ENCODE measurements around the gene IGLL1. TPM values are rescaled to one million over a fixed set of nuclear protein-coding genes. Genes with fewer than 3 reads are reported as not detected.
"Not testable (repeated sequence)": the region's sequence is repeated elsewhere in the genome, so short reads cannot be mapped to it uniquely, and the experiment has no call there.

IGLL1 gene
- total RNA-seq, 2 donors from 2014 or later = not detected

DNA sequence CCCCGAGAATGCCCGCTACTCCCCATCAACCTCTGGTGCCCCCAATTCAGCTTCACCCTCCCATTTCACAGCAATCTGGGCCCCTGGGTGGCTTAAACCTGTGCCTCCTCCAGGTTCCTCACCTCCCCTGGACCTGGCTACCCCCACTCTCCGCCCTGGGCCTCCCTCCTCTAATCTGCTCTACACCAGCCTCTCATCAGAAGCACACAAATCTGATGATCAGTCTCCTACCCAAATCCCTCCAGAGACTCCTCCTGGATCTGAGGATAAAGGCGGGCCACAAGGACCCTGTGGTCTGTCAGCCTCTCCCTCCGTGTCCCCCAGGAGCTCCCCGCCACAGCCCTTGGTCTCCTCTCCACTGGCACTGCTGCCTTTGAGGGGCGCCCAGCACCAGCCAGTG is 23.2 kb upstream of the IGLL1 start:
- ATAC-seq (replicated peaks) = no peak
- no peak overlapping the region for H3K27ac Mint-ChIP-seq
- H3K27me3 Mint-ChIP-seq = no peaks in the 10 kb centered on the region
- H3K4me1 Mint-ChIP-seq = no peaks in the 10 kb centered on the region
- H3K4me3 Mint-ChIP-seq = no peak overlapping the region
- H3K9me3 Mint-ChIP-seq = no peaks in the 10 kb centered on the region
- H3K36me3 Mint-ChIP-seq (ENCODE audit: low read depth) = no peaks in the 10 kb centered on the region

DNA sequence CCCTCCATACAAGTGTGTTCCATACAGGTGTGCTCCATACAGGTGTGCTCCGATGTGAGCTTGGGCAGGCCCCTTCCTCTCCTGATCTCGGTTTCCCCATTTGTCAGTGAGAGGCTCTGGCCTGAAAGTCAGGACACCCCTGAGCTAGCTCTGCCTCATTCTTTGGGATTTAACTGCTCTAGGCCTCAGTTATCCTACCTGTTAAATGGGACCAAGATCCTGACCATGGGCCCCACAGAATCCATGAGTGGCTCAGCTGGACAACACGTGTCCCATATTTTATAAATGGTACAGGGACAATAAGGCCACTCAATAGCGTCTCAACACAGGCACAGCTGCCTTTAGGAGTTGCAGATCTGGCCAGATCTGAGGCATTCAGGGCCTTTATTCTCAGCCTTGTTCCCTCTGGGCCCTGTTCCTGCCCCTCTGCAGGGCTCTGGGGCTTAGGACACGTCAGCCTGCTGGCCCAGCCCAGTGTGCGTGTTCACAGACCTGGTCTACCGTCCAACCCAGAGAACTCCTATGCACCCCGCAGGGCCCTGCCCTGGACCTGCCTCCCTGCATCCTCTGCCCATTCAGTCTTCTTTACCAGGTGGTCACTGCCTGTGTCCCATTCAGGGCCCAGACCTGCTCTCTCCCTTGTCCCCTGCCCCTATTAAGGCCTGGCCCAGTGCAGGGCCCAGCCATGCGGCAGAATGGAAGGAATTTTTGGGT is 18.9 kb upstream of the IGLL1 start:
- H3K27ac Mint-ChIP-seq = no peak overlapping the region
- no peaks in the 10 kb centered on the region for H3K27me3 Mint-ChIP-seq
- ATAC-seq (replicated peaks) = no peak
- H3K36me3 Mint-ChIP-seq (ENCODE audit: low read depth) = no peaks in the 10 kb centered on the region
- H3K4me1 Mint-ChIP-seq = no peaks in the 10 kb centered on the region
- no peak overlapping the region for H3K4me3 Mint-ChIP-seq
- H3K9me3 Mint-ChIP-seq = no peaks in the 10 kb centered on the region

DNA sequence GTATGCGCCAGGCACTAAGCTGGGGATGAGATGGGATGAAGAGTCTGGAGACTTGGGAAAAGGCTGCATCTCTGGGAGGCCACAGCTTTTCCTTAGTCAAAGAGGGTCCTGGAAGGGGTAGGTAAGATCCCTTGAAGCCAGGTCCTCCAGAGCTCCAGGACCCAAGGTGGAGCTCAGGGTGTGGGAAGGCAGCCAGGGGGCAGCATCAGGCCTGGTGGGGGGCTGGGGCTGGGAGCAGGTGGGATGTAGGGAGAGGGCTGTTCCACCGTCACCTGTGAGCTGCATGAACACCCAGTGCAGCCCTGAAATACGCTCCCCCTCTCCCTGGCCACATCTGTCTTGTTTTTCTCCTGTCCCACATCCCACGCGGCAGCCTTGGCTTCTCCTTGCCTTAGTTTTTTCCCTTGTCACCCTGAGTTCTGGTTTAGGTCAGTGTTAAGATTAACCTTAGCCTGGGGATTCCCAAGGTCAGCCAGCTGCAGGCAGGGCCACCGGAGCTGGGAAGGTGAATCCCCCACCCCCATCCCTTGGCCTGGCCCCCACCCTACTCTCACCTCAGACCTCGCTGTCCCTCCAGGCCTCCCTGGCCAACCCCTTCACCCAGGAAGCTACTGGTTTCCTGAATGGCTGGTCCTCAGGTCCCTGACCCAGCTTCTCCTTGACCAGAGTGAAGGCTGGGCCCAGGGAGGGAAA is 17.6 kb upstream of the IGLL1 start:
- not testable (repeated sequence) for H3K27ac Mint-ChIP-seq; ATAC-seq (replicated peaks); H3K9me3 Mint-ChIP-seq; H3K36me3 Mint-ChIP-seq (ENCODE audit: low read depth); H3K27me3 Mint-ChIP-seq; H3K4me1 Mint-ChIP-seq; H3K4me3 Mint-ChIP-seq

- H3K4me3 Mint-ChIP-seq; ATAC-seq (replicated peaks); H3K36me3 Mint-ChIP-seq (ENCODE audit: low read depth); H3K9me3 Mint-ChIP-seq; H3K27me3 Mint-ChIP-seq; H3K27ac Mint-ChIP-seq; H3K4me1 Mint-ChIP-seq: not testable (repeated sequence)
Measured at GRCh38 chr22:23595904-23596303, 15.8 kb upstream of the IGLL1 start.

- Mint-ChIP-seq H3K27me3 (no peaks in the 10 kb centered on the region), H3K9me3 (no peaks in the 10 kb centered on the region), H3K27ac (no peak overlapping the region), H3K36me3 (ENCODE audit: low read depth) (no peaks in the 10 kb centered on the region), H3K4me3 (no peak overlapping the region), H3K4me1 (no peaks in the 10 kb centered on the region)
- ATAC-seq (replicated peaks) = no peak
Measured at GRCh38 chr22:23591846-23592245, 11.8 kb upstream of the IGLL1 start.

DNA sequence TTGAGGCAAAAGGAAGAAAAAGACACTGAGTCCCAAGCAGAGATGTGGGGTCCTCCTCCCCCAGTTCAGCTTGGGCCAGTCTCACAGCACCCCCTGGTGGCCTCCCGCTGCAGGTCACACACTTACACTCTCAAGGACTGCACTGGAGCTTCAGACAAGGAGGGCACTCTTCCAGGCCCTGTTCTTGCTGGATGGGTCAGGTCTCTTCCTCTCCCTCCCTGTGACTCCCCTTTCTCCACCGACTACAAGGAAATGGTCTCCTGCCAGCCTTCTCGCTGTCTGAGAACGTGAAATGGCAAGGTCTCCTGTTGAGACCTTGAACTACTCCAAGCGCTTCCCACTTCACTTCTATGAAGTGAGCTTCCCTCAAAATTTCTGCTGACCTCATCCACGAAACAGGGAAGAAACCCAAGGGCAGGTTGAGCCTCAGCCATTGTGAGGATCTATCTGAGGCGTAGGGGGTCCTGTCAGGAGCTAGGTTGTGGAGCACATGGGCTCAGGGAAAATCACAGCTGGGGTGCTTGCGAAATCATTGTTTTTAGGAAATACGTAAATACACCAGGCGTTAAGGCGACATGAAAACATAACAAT is 11.2 kb upstream of the IGLL1 start:
- no peaks in the 10 kb centered on the region for H3K36me3 Mint-ChIP-seq (ENCODE audit: low read depth)
- H3K4me3 Mint-ChIP-seq = no peak overlapping the region
- peak overlapping the region; percentile 28 for H3K27ac Mint-ChIP-seq
- H3K9me3 Mint-ChIP-seq = no peaks in the 10 kb centered on the region
- ATAC-seq (replicated peaks) = peak; percentile 61
- no peaks in the 10 kb centered on the region for H3K27me3 Mint-ChIP-seq
- H3K4me1 Mint-ChIP-seq = no peaks in the 10 kb centered on the region

- H3K4me1 Mint-ChIP-seq = no peaks in the 10 kb centered on the region
- H3K4me3 Mint-ChIP-seq = no peak overlapping the region
- H3K27ac Mint-ChIP-seq = no peak overlapping the region
- H3K27me3 Mint-ChIP-seq = peaks cover 3% of the 10 kb centered on the region
- no peak for ATAC-seq (replicated peaks)
- H3K36me3 Mint-ChIP-seq (ENCODE audit: low read depth) = no peaks in the 10 kb centered on the region
- no peaks in the 10 kb centered on the region for H3K9me3 Mint-ChIP-seq
Measured at GRCh38 chr22:23583836-23584235, 3.7 kb upstream of the IGLL1 start.

DNA sequence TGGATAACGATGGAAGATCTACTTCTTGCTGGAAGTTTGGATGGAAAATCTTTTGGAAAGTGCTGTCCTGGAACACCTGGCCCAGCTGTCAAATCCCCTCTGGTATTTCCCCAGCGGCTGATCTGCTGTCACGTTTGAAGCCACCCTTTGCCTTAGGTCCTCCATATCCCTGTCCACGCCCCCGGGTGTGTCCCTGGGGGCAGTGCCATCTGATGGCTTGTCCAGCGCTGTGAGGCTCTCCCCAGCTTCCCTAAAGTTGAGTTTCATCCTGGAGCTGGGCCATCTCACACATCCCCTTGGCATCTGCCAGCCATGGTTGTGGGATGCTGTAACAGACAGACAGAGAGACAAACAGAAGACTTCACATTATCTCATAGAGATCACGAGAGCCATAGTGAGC is 3.1 kb upstream of the IGLL1 start:
- Mint-ChIP-seq H3K4me3 (no peak overlapping the region), H3K9me3 (no peaks in the 10 kb centered on the region), H3K27ac (no peak overlapping the region), H3K4me1 (no peaks in the 10 kb centered on the region), H3K36me3 (ENCODE audit: low read depth) (no peaks in the 10 kb centered on the region), H3K27me3 (peaks cover 3% of the 10 kb centered on the region)
- no peak for ATAC-seq (replicated peaks)

DNA sequence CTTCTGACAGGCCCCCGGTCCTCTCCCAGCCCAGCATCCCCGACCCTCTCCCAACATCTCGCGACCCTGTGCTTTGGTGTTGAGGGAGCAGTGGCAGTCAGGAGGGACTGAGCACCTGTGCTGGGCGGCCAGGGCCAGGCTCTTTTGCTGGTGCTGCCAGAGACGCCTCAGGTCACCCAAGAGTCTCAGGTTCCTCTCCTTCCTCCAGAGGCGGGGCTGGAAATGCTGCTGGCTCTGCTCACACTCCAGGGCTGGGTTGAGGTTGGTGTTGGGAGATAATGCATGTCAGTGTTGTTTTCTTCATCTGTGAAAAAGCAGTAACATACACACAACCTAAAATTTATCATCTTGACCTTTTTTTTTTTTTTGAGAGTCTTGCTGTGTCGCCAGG is 1.2 kb upstream of the IGLL1 start:
- no peaks in the 10 kb centered on the region for H3K36me3 Mint-ChIP-seq (ENCODE audit: low read depth)
- H3K4me1 Mint-ChIP-seq = no peaks in the 10 kb centered on the region
- H3K27ac Mint-ChIP-seq = no peak overlapping the region
- no peak overlapping the region for H3K4me3 Mint-ChIP-seq
- no peak for ATAC-seq (replicated peaks)
- H3K27me3 Mint-ChIP-seq = peaks cover 10% of the 10 kb centered on the region
- H3K9me3 Mint-ChIP-seq = no peaks in the 10 kb centered on the region

DNA sequence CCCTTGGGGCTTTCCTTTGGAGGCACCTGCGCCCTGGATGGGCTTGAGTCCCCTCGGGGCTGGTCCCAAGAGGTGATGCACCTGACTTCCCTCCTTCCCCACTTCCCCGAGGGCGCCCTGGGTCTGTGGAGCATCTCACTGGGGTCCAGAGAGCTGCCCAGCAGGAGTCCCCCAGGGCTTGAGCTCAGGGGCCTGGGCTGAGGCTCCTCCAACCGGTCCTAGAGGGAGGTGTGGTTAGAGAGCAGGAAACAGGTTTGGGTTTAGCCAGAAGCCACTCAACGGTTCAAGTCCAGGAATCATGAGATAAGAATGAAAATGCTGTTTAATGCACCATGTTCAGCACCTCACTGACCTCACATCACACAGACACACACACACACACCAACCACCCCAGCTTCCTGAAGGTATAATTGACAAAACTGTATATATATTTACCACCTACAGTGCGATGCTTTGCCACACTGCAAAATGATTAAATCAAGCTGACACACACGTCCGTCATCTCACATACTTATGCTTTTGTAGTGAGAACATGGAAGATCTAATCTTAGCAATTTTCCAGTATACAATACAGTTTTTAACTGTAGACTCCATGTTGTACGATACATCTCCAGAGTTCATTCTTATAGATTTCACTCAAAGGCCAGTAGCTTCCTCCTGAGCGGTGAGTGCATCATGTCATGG is 628 bp upstream of the IGLL1 start:
- Mint-ChIP-seq H3K4me3 (no peak overlapping the region), H3K9me3 (no peaks in the 10 kb centered on the region), H3K4me1 (no peaks in the 10 kb centered on the region), H3K27ac (no peak overlapping the region), H3K27me3 (peaks cover 15% of the 10 kb centered on the region), H3K36me3 (ENCODE audit: low read depth) (no peaks in the 10 kb centered on the region)
- no peak for ATAC-seq (replicated peaks)

- no peak overlapping the region for H3K27ac Mint-ChIP-seq
- no peaks in the 10 kb centered on the region for H3K4me1 Mint-ChIP-seq
- peaks cover 20% of the 10 kb centered on the region for H3K27me3 Mint-ChIP-seq
- H3K36me3 Mint-ChIP-seq (ENCODE audit: low read depth) = no peaks in the 10 kb centered on the region
- no peak overlapping the region for H3K4me3 Mint-ChIP-seq
- ATAC-seq (replicated peaks) = no peak
- H3K9me3 Mint-ChIP-seq = no peaks in the 10 kb centered on the region
Measured at GRCh38 chr22:23579280-23579679, 810 bp downstream of the IGLL1 start.

- no peak for ATAC-seq (replicated peaks)
- no peak overlapping the region for H3K4me3 Mint-ChIP-seq
- H3K9me3 Mint-ChIP-seq = no peaks in the 10 kb centered on the region
- H3K36me3 Mint-ChIP-seq (ENCODE audit: low read depth) = no peaks in the 10 kb centered on the region
- peaks cover 20% of the 10 kb centered on the region for H3K27me3 Mint-ChIP-seq
- no peaks in the 10 kb centered on the region for H3K4me1 Mint-ChIP-seq
- no peak overlapping the region for H3K27ac Mint-ChIP-seq
Measured at GRCh38 chr22:23578306-23578705, 1.8 kb downstream of the IGLL1 start.

- H3K27ac Mint-ChIP-seq = no peak overlapping the region
- no peaks in the 10 kb centered on the region for H3K4me1 Mint-ChIP-seq
- peaks cover 20% of the 10 kb centered on the region for H3K27me3 Mint-ChIP-seq
- no peak for ATAC-seq (replicated peaks)
- H3K36me3 Mint-ChIP-seq (ENCODE audit: low read depth) = no peaks in the 10 kb centered on the region
- no peak overlapping the region for H3K4me3 Mint-ChIP-seq
- no peaks in the 10 kb centered on the region for H3K9me3 Mint-ChIP-seq
Measured at GRCh38 chr22:23576681-23577080, 3.4 kb downstream of the IGLL1 start.

- Mint-ChIP-seq H3K4me3 (no peak overlapping the region), H3K4me1 (no peaks in the 10 kb centered on the region), H3K27me3 (peaks cover 16% of the 10 kb centered on the region), H3K27ac (no peak overlapping the region), H3K9me3 (no peaks in the 10 kb centered on the region), H3K36me3 (ENCODE audit: low read depth) (no peaks in the 10 kb centered on the region)
- no peak for ATAC-seq (replicated peaks)
Measured at GRCh38 chr22:23575601-23576000, 4.5 kb downstream of the IGLL1 start.

DNA sequence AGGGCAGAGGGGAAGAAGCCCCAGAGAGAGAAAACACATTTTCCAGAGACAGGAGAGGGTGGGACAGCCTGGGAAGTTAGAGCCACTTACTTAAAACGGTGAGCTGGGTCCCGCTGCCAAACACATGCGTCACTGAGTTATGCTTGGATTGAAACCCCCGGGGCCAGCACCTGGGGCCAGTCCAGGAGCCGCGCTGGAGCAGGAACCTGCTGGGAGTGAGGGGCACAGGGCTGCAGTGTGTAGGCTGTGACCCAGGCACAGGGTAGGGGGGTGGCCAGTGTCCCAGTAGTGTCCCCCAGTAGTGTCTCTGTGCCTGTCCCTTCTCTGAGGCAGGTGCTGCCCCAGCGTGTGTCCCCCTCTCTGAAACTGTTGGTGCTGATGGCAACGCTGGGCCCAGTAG is 5.2 kb downstream of the IGLL1 start:
- ATAC-seq (replicated peaks) = no peak
- Mint-ChIP-seq H3K9me3 (no peaks in the 10 kb centered on the region), H3K27me3 (peaks cover 16% of the 10 kb centered on the region), H3K4me3 (no peak overlapping the region), H3K27ac (no peak overlapping the region), H3K4me1 (no peaks in the 10 kb centered on the region), H3K36me3 (ENCODE audit: low read depth) (no peaks in the 10 kb centered on the region)
